K562 (cell line): Measurements from ENCODE around the gene SMAD3. TPM values are rescaled to one million over a fixed set of nuclear protein-coding genes. Genes with fewer than 3 reads are reported as not detected.
A peak's percentile ranks its signal among the peaks of the same experiment; 100 is the strongest.

Experiments used
- ASH1L ChIP-seq: fragments of 450-650 bp; IDR thresholded peaks from 2 replicates; pipeline ENCODE4 v1.6.1; 2018; ENCODE audit warnings: borderline replicate concordance, mild to moderate bottlenecking, low read depth; ENCODE audit not compliant: partially characterized antibody
- BHLHE40 ChIP-seq: IDR thresholded peaks from 2 replicates; pipeline ENCODE4 v1.6.1; 2011; ENCODE audit warnings: low read length, improper control_type of control experiment
- DACH1 ChIP-seq: fragments of 450-650 bp; IDR thresholded peaks from 2 replicates; pipeline ENCODE4 v1.6.1; 2018; ENCODE audit not compliant: partially characterized antibody
- DMBX1 ChIP-seq: fragments of 250-450 bp; sonication (Bioruptor Pico); IDR thresholded peaks from 2 replicates; pipeline ENCODE4 v1.8.0; 2022; ENCODE audit warnings: inconsistent platforms, mild to moderate bottlenecking, moderate library complexity, borderline replicate concordance
- DNMT1 ChIP-seq: fragments of 450-650 bp; IDR thresholded peaks from 2 replicates; pipeline ENCODE4 v1.6.1; 2016; ENCODE audit warnings: antibody characterized with exemption, mild to moderate bottlenecking
- E2F3 ChIP-seq: fragments of 250-450 bp; sonication (Bioruptor Pico); IDR thresholded peaks from 2 replicates; pipeline ENCODE4 v1.4.0; 2020; ENCODE audit warnings: mild to moderate bottlenecking
- EP400 ChIP-seq: fragments of 450-650 bp; IDR thresholded peaks from 2 replicates; pipeline ENCODE4 v1.6.1; 2017; ENCODE audit warnings: antibody characterized with exemption, mild to moderate bottlenecking, moderate library complexity
- HMG20A ChIP-seq: fragments of 450-650 bp; formaldehyde crosslinking; conservative IDR thresholded peaks from 2 replicates; pipeline ENCODE4 v1.4.0; 2020; ENCODE audit warnings: mild to moderate bottlenecking, mixed read lengths
- HNRNPH1 ChIP-seq: fragments of 200-400 bp; formaldehyde crosslinking; optimal IDR thresholded peaks from 2 replicates; pipeline ENCODE3; 2017; ENCODE audit warnings: low read depth, mild to moderate bottlenecking, low read length, moderate library complexity
- IRF9 ChIP-seq: fragments of 450-650 bp; IDR thresholded peaks from 2 replicates; pipeline ENCODE4 v1.6.1; 2016; ENCODE audit warnings: missing biosample characterization, missing genetic modification characterization
- LARP7 ChIP-seq: fragments of 450-650 bp; IDR thresholded peaks from 2 replicates; pipeline ENCODE4 v1.6.1; 2016
- MED1 ChIP-seq: sonication (generic); formaldehyde crosslinking; IDR thresholded peaks from 2 replicates; pipeline ENCODE4 v1.8.1; 2023; ENCODE audit warnings: missing genetic modification reagents, borderline replicate concordance
- NR2C2 ChIP-seq, 2 experiments: fragments of 200-800 bp in 1 of 2; sonication (Bioruptor generic) in 1 of 2; sonication (generic) in 1 of 2; formaldehyde crosslinking in 1 of 2; IDR thresholded peaks; 2 replicates each; pipeline versions ENCODE4 v1.6.1 to v1.8.0; 2016 to 2022; ENCODE audit warnings: mild to moderate bottlenecking in 1 of 2, missing compliant biosample characterization in 1 of 2, missing genetic modification characterization in 1 of 2, missing genetic modification reagents in 1 of 2
- NR2F6 ChIP-seq: fragments of 450-650 bp; formaldehyde crosslinking; IDR thresholded peaks from 2 replicates; pipeline ENCODE4 v1.4.0; 2020; ENCODE audit warnings: mild to moderate bottlenecking
- RAD21 ChIP-seq, 2 experiments: fragments of 250-450 bp in 1 of 2; fragments of 450-650 bp in 1 of 2; sonication (Bioruptor Pico) in 1 of 2; formaldehyde crosslinking in 1 of 2; IDR thresholded peaks in 1 of 2; conservative IDR thresholded peaks in 1 of 2; 2 replicates each; pipeline versions ENCODE4 v1.4.0 to v1.8.0; 2020 to 2022; ENCODE audit warnings: mild to moderate bottlenecking in 2 of 2, moderate library complexity in 1 of 2
- RBBP5 ChIP-seq: fragments of 200-600 bp; sonication (generic); IDR thresholded peaks from 2 replicates; pipeline ENCODE4 v1.6.1; 2012; ENCODE audit warnings: borderline replicate concordance, mild to moderate bottlenecking, low read length, control low read depth, inconsistent platforms; ENCODE audit not compliant: insufficient read depth, poor library complexity, severe bottlenecking
- RBM22 ChIP-seq: fragments of 200-400 bp; formaldehyde crosslinking; IDR thresholded peaks from 2 replicates; pipeline ENCODE4 v1.6.1; 2018; ENCODE audit warnings: low read length, low read depth; ENCODE audit not compliant: poor library complexity, severe bottlenecking
- SIN3B ChIP-seq: fragments of 450-650 bp; IDR thresholded peaks from 2 replicates; pipeline ENCODE4 v1.6.1; 2017; ENCODE audit warnings: low read depth, mild to moderate bottlenecking, moderate library complexity
- XRCC3 ChIP-seq: fragments of 450-650 bp; IDR thresholded peaks from 2 replicates; pipeline ENCODE4 v1.6.1; 2017; ENCODE audit warnings: mild to moderate bottlenecking, moderate library complexity
- ZNF146 ChIP-seq: IDR thresholded peaks from one replicate; pipeline ENCODE4 v1.6.1; 2018; ENCODE audit warnings: missing compliant biosample characterization; ENCODE audit not compliant: unreplicated experiment
- polyA plus RNA-seq, 8 experiments: library from polyadenylated mRNA; depleted of rRNA in 4 of 8; stranded (reverse) in 5 of 8; unstranded in 3 of 8; fragments of >200 nt; fragmentation: Nextera tagmentation in 2 of 8; fragmentation: Illumina TruSeq in 1 of 8; extraction: Ambion mirVana in 2 of 8; extraction: Trizol in 1 of 8; gene quantifications; 2 replicates each; pipeline versions ENCODE4 v1.2.1 to v1.2.3, GENCODE V29; 2011 to 2014; ENCODE audit warnings: inconsistent platforms in 1 of 8, missing spikeins in 1 of 8
- total RNA-seq, 7 experiments: library from RNA; depleted of rRNA in 6 of 7; stranded (reverse); fragments of >200 nt in 6 of 7; fragmentation: Illumina TruSeq in 2 of 7; extraction: Trizol in 2 of 7; gene quantifications; 2 replicates each; pipeline versions ENCODE4 v1.2.1 to v1.2.3, GENCODE V29; 2011 to 2021; ENCODE audit warnings: low replicate concordance in 1 of 7
- TF ChIP-seq, protein P1 (sequence below): fragments of 250-450 bp; sonication (Bioruptor Pico); IDR thresholded peaks from 2 replicates; pipeline ENCODE4 v1.9.0; 2021; ENCODE audit warnings: mild to moderate bottlenecking
- TF ChIP-seq, protein P2 (sequence below): fragments of 250-450 bp; sonication (Bioruptor Pico); IDR thresholded peaks from 2 replicates; pipeline ENCODE4 v1.5.1; 2021; ENCODE audit warnings: mild to moderate bottlenecking
- TF ChIP-seq, protein P3 (sequence below): sonication (generic); formaldehyde crosslinking; IDR thresholded peaks from 2 replicates; pipeline ENCODE4 v1.8.0; 2022; ENCODE audit warnings: missing genetic modification reagents, mild to moderate bottlenecking, borderline replicate concordance

The SMAD3 gene
- total and polyA plus RNA-seq, 9 of the 15 experiments (the other 6 are each of a cell fraction or from before 2014, with no cell fraction given), result 4.3 to 39.2 (median 11.1) TPM

- TF ChIP-seq, protein P1, sequence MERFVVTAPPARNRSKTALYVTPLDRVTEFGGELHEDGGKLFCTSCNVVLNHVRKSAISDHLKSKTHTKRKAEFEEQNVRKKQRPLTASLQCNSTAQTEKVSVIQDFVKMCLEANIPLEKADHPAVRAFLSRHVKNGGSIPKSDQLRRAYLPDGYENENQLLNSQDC, result no peak
- TF ChIP-seq HNRNPH1 (no peak), DACH1 (peak; percentile 53), RBM22 (no peak), EP400 (peak; percentile 58), DMBX1 (peak; percentile 92), DNMT1 (no peak), NR2C2 (CRISPR knock-in tag; IDR thresholded peaks at IDR 0.05) (no peak), NR2C2 (tag; IDR thresholded peaks at IDR 0.05) (peak; percentile 94), SIN3B (no peak), IRF9 (tag) (no peak), XRCC3 (no peak), RAD21 (CRISPR knock-in tag; conservative IDR thresholded peaks at IDR 0.05 in 1 of 2, IDR thresholded peaks at IDR 0.05 in 1 of 2) (peak in 1 of 2 experiments; percentile 37; a peak in 2 of 4 replicates), LARP7 (no peak), ASH1L (no peak), MED1 (CRISPR knock-in tag) (no peak), RBBP5 (no peak), HMG20A (no peak), ZNF146 (CRISPR knock-in tag) (no peak), BHLHE40 (peak; percentile 78), E2F3 (CRISPR knock-in tag) (no peak), NR2F6 (CRISPR knock-in tag) (no peak)
- TF ChIP-seq, protein P2, sequence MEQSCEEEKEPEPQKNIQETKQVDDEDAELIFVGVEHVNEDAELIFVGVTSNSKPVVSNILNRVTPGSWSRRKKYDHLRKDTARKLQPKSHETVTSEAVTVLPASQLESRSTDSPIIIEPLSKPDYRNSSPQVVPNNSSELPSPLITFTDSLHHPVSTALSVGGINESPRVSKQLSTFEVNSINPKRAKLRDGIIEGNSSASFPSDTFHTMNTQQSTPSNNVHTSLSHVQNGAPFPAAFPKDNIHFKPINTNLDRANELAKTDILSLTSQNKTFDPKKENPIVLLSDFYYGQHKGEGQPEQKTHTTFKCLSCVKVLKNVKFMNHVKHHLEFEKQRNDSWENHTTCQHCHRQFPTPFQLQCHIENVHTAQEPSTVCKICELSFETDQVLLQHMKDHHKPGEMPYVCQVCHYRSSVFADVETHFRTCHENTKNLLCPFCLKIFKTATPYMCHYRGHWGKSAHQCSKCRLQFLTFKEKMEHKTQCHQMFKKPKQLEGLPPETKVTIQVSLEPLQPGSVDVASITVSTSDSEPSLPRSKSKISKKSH (CRISPR knock-in tag), result no peak
- TF ChIP-seq, protein P3, sequence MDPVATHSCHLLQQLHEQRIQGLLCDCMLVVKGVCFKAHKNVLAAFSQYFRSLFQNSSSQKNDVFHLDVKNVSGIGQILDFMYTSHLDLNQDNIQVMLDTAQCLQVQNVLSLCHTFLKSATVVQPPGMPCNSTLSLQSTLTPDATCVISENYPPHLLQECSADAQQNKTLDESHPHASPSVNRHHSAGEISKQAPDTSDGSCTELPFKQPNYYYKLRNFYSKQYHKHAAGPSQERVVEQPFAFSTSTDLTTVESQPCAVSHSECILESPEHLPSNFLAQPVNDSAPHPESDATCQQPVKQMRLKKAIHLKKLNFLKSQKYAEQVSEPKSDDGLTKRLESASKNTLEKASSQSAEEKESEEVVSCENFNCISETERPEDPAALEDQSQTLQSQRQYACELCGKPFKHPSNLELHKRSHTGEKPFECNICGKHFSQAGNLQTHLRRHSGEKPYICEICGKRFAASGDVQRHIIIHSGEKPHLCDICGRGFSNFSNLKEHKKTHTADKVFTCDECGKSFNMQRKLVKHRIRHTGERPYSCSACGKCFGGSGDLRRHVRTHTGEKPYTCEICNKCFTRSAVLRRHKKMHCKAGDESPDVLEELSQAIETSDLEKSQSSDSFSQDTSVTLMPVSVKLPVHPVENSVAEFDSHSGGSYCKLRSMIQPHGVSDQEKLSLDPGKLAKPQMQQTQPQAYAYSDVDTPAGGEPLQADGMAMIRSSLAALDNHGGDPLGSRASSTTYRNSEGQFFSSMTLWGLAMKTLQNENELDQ, result no peak
These were observed 25.9 kb downstream of the SMAD3 start (continued) for GRCh38 chr15:67091071-67091979.
